Endodermal cell (in vitro differentiated cells): Measurements from ENCODE around the gene HEBP1. TPM values are rescaled to one million over a fixed set of nuclear protein-coding genes. Genes with fewer than 3 reads are reported as not detected.

Experiments
- DNase-seq: peaks from one replicate; pipeline ENCODE4 v3.0.0-alpha.2; 2017
- H3K27ac ChIP-seq: 2 replicates; pipeline ENCODE4 v1.5.1; 2013; ENCODE audit warnings: mild to moderate bottlenecking, low read depth, low read length, moderate library complexity
- H3K27me3 ChIP-seq: 2 replicates; pipeline ENCODE4 v1.6.1; 2013; ENCODE audit warnings: mild to moderate bottlenecking, low read length, moderate library complexity; ENCODE audit not compliant: insufficient read depth, control insufficient read depth, poor library complexity, severe bottlenecking
- H3K36me3 ChIP-seq: 2 replicates; pipeline ENCODE4 v1.7.0; 2013; ENCODE audit warnings: mild to moderate bottlenecking, low read length, moderate library complexity; ENCODE audit not compliant: control insufficient read depth, insufficient read depth
- H3K4me1 ChIP-seq: one replicate; pipeline ENCODE4 v1.7.0; 2013; ENCODE audit warnings: low read length; ENCODE audit not compliant: control insufficient read depth, insufficient read depth
- H3K4me3 ChIP-seq: 2 replicates; pipeline ENCODE4 v1.5.1; 2013; ENCODE audit warnings: mild to moderate bottlenecking, low read length, moderate library complexity
- H3K9ac ChIP-seq: 2 replicates; pipeline ENCODE4 v1.6.1; 2013; ENCODE audit warnings: mild to moderate bottlenecking, low read length, moderate library complexity; ENCODE audit not compliant: poor library complexity, severe bottlenecking; ENCODE audit errors: extremely low read depth
- H3K9me3 ChIP-seq: 2 replicates; pipeline ENCODE4 v1.6.1; 2013; ENCODE audit warnings: mild to moderate bottlenecking, low read length, moderate library complexity; ENCODE audit not compliant: control insufficient read depth
- H3K27ac Mint-ChIP-seq: 2 replicates; pipeline ENCODE4 v1.8.0; 2020; ENCODE audit warnings: mixed read lengths
- H3K27me3 Mint-ChIP-seq: 2 replicates; pipeline ENCODE4 v1.8.0; 2021; ENCODE audit warnings: mild to moderate bottlenecking, mixed read lengths; ENCODE audit not compliant: insufficient read depth
- H3K36me3 Mint-ChIP-seq: 2 replicates; pipeline ENCODE4 v1.8.0; 2020; ENCODE audit warnings: low read depth, mixed read lengths
- H3K4me1 Mint-ChIP-seq: 2 replicates; pipeline ENCODE4 v1.8.0; 2020; ENCODE audit warnings: mixed read lengths
- H3K4me3 Mint-ChIP-seq: 2 replicates; pipeline ENCODE4 v1.8.0; 2020; ENCODE audit warnings: mild to moderate bottlenecking, moderate library complexity, mixed read lengths
- H3K9me3 Mint-ChIP-seq: 2 replicates; pipeline ENCODE4 v1.8.0; 2020; ENCODE audit warnings: mild to moderate bottlenecking, mixed read lengths
- CTCF ChIP-seq: fragments of 200-600 bp; sonication (generic); conservative IDR thresholded peaks from 2 replicates; pipeline ENCODE4 v1.5.0; 2021; ENCODE audit warnings: antibody characterized with exemption, mild to moderate bottlenecking
- WGBS, 2 experiments: methylation state at CpG; one replicate each; pipeline versions ENCODE4 v1.1.5 to v1.1.7; 2013; ENCODE audit warnings: missing lambda C conversion rate in 2 of 2, mixed read lengths in 1 of 2; ENCODE audit not compliant: insufficient coverage in 1 of 2, insufficient read length in 1 of 2; 5-methylcytosine and 5-hydroxymethylcytosine counted together
- total RNA-seq, 2 donors: library from RNA; stranded (reverse); fragmentation: NEBNext Ultra II Directional in 1 of 2; extraction: Animal tissue kit (Norgen Biotek cat#: 25700) in 1 of 2; gene quantifications; 2 replicates in 1 of 2; 3 replicates in 1 of 2; pipeline ENCODE4 v1.2.1, GENCODE V29; 2021

Gene HEBP1
- total RNA-seq, 2 donors from 2014 or later: 27.4 to 29.1 TPM

- Histone ChIP-seq H3K27ac (no peak overlapping the region), H3K4me3 (no peak overlapping the region), H3K36me3 (no peaks in the 10 kb centered on the region), H3K9me3 (no peaks in the 10 kb centered on the region), H3K27me3 (no peaks in the 10 kb centered on the region), H3K4me1 (peaks cover 4% of the 10 kb centered on the region), H3K9ac (no peak overlapping the region)
- Mint-ChIP-seq H3K36me3 (no peaks in the 10 kb centered on the region), H3K27ac (no peak overlapping the region), H3K4me3 (no peak overlapping the region), H3K27me3 (peaks cover 11% of the 10 kb centered on the region), H3K9me3 (no peaks in the 10 kb centered on the region), H3K4me1 (peaks cover 11% of the 10 kb centered on the region)
- no peak for DNase-seq
- TF ChIP-seq CTCF: no peak
- WGBS, 2 experiments: 93 to 94% methylated on average over 2 of the region's 2 CpGs
Measured at GRCh38 chr12:13032164-13032563, 32.1 kb upstream of the HEBP1 start.

- H3K27ac Mint-ChIP-seq: no peak overlapping the region
- Histone ChIP-seq H3K27ac (no peak overlapping the region), H3K9me3 (no peaks in the 10 kb centered on the region), H3K4me3 (no peak overlapping the region), H3K4me1 (peaks cover 4% of the 10 kb centered on the region), H3K36me3 (no peaks in the 10 kb centered on the region), H3K9ac (no peak overlapping the region), H3K27me3 (no peaks in the 10 kb centered on the region)
- H3K9me3 Mint-ChIP-seq: no peaks in the 10 kb centered on the region
- no peak overlapping the region for H3K4me3 Mint-ChIP-seq
- H3K4me1 Mint-ChIP-seq: peaks cover 11% of the 10 kb centered on the region
- no peaks in the 10 kb centered on the region for H3K36me3 Mint-ChIP-seq
- H3K27me3 Mint-ChIP-seq: peaks cover 15% of the 10 kb centered on the region
- WGBS, 2 experiments: 84 to 85% methylated on average over 5 to 9 of the region's 9 CpGs
- DNase-seq: no peak
- no peak for TF ChIP-seq CTCF
Measured at GRCh38 chr12:13030541-13031291, 30.7 kb upstream of the HEBP1 start.

GRCh38 chr12:13028825-13029570, 28.9 kb upstream of the HEBP1 start:
- WGBS, 2 experiments: 61 to 86% methylated on average over 1 to 3 of the region's 4 CpGs
- Histone ChIP-seq H3K27ac (no peak overlapping the region), H3K9ac (no peak overlapping the region), H3K4me1 (peaks cover 4% of the 10 kb centered on the region), H3K4me3 (no peak overlapping the region), H3K9me3 (no peaks in the 10 kb centered on the region), H3K27me3 (no peaks in the 10 kb centered on the region), H3K36me3 (no peaks in the 10 kb centered on the region)
- H3K27me3 Mint-ChIP-seq: peaks cover 15% of the 10 kb centered on the region
- no peaks in the 10 kb centered on the region for H3K36me3 Mint-ChIP-seq
- peaks cover 11% of the 10 kb centered on the region for H3K4me1 Mint-ChIP-seq
- peak; percentile 73 for DNase-seq
- H3K27ac Mint-ChIP-seq: no peak overlapping the region
- peak; percentile 64 for TF ChIP-seq CTCF
- H3K4me3 Mint-ChIP-seq: no peak overlapping the region
- no peaks in the 10 kb centered on the region for H3K9me3 Mint-ChIP-seq
